Cardiac muscle cell (in vitro differentiated cells and primary cell): Measurements from ENCODE around the gene DSG3. TPM values are rescaled to one million over a fixed set of nuclear protein-coding genes. Genes with fewer than 3 reads are reported as not detected.

Source experiments
- DNase-seq, 2 donors: peaks; one replicate each; pipeline versions ENCODE4 v3.0.0 to v3.0.0-alpha.2; 2010 to 2017; ENCODE audit warnings: low read depth in 1 of 2, low spot score in 1 of 2
- H3K27ac ChIP-seq: fragments of 200-600 bp; sonication (generic); 2 replicates; pipeline ENCODE4 v1.5.1; 2016
- H3K27me3 ChIP-seq: fragments of 200-600 bp; sonication (generic); 2 replicates; pipeline ENCODE4 v1.6.0; 2016; ENCODE audit warnings: control low read depth
- H3K36me3 ChIP-seq: fragments of 200-600 bp; sonication (generic); 2 replicates; pipeline ENCODE4 v1.5.1; 2016; ENCODE audit warnings: control low read depth
- H3K4me1 ChIP-seq: fragments of 200-600 bp; sonication (generic); 2 replicates; pipeline ENCODE4 v1.8.1; 2017; ENCODE audit warnings: low read depth, mild to moderate bottlenecking, mixed run types
- H3K4me3 ChIP-seq: fragments of 200-600 bp; sonication (generic); 2 replicates; pipeline ENCODE4 v1.5.1; 2016; ENCODE audit warnings: mild to moderate bottlenecking
- H3K9me3 ChIP-seq: fragments of 200-600 bp; sonication (generic); 2 replicates; pipeline ENCODE4 v1.5.1; 2017; ENCODE audit warnings: low read depth, mild to moderate bottlenecking, control low read depth
- CTCF ChIP-seq: IDR thresholded peaks from 2 replicates; pipeline ENCODE4 v1.5.1; 2012; ENCODE audit warnings: low read depth, mild to moderate bottlenecking, low read length
- polyA plus RNA-seq: library from polyadenylated mRNA; unstranded; fragments of >200 nt; fragmentation: Nextera tagmentation; extraction: Ambion mirVana; gene quantifications from 2 replicates; pipeline ENCODE4 v1.2.1, GENCODE V29; 2016
- total RNA-seq: library from RNA; depleted of rRNA; stranded (reverse); fragments of >200 nt; gene quantifications from 2 replicates; pipeline ENCODE4 v1.2.3, GENCODE V29; 2016

DSG3 gene
- total and polyA plus RNA-seq, 2 experiments from 2014 or later: 0.02 TPM; not detected in 1

GRCh38 chr18:31508781-31509180 is 61.2 kb downstream of the DSG3 start:
- H3K9me3 ChIP-seq: no peaks in the 10 kb centered on the region
- TF ChIP-seq CTCF: no peak
- no peak overlapping the region for H3K4me3 ChIP-seq
- H3K27ac ChIP-seq: no peak overlapping the region
- H3K27me3 ChIP-seq: no peaks in the 10 kb centered on the region
- no peak for DNase-seq
- no peaks in the 10 kb centered on the region for H3K36me3 ChIP-seq
- peaks cover 15% of the 10 kb centered on the region for H3K4me1 ChIP-seq

GRCh38 chr18:31509571-31509970 is 62.0 kb downstream of the DSG3 start:
- H3K36me3 ChIP-seq: no peaks in the 10 kb centered on the region
- no peak for TF ChIP-seq CTCF

GRCh38 chr18:31510319-31510718 is 62.8 kb downstream of the DSG3 start:
- no peaks in the 10 kb centered on the region for H3K36me3 ChIP-seq
- H3K9me3 ChIP-seq: no peaks in the 10 kb centered on the region
- H3K4me1 ChIP-seq: peaks cover 10% of the 10 kb centered on the region
- no peak for DNase-seq
- H3K27ac ChIP-seq: peak overlapping the region; percentile 12
- no peak overlapping the region for H3K4me3 ChIP-seq
- TF ChIP-seq CTCF: no peak
- H3K27me3 ChIP-seq: no peaks in the 10 kb centered on the region

More at GRCh38 chr18:31509571-31509970, 62.0 kb downstream of the DSG3 start:
- H3K4me3 ChIP-seq: no peak overlapping the region
- no peak overlapping the region for H3K27ac ChIP-seq
- peaks cover 15% of the 10 kb centered on the region for H3K4me1 ChIP-seq
- no peak for DNase-seq
- no peaks in the 10 kb centered on the region for H3K9me3 ChIP-seq
- H3K27me3 ChIP-seq: no peaks in the 10 kb centered on the region

GRCh38 chr18:31511098-31511497 is 63.6 kb downstream of the DSG3 start:
- H3K4me1 ChIP-seq: peaks cover 10% of the 10 kb centered on the region
- no peaks in the 10 kb centered on the region for H3K27me3 ChIP-seq
- no peak overlapping the region for H3K27ac ChIP-seq
- no peaks in the 10 kb centered on the region for H3K36me3 ChIP-seq
- DNase-seq: no peak
- peak; percentile 20 for TF ChIP-seq CTCF
- no peak overlapping the region for H3K4me3 ChIP-seq
- H3K9me3 ChIP-seq: no peaks in the 10 kb centered on the region

GRCh38 chr18:31512203-31512764 is 64.7 kb downstream of the DSG3 start:
- Histone ChIP-seq H3K36me3 (no peaks in the 10 kb centered on the region), H3K9me3 (no peaks in the 10 kb centered on the region), H3K4me3 (no peak overlapping the region), H3K27ac (no peak overlapping the region), H3K27me3 (no peaks in the 10 kb centered on the region), H3K4me1 (peaks cover 10% of the 10 kb centered on the region)
- DNase-seq: peak in 1 of 2 donors; percentile 71
- no peak for TF ChIP-seq CTCF
